ENCODE measurements around the gene PMVK.

DNA sequence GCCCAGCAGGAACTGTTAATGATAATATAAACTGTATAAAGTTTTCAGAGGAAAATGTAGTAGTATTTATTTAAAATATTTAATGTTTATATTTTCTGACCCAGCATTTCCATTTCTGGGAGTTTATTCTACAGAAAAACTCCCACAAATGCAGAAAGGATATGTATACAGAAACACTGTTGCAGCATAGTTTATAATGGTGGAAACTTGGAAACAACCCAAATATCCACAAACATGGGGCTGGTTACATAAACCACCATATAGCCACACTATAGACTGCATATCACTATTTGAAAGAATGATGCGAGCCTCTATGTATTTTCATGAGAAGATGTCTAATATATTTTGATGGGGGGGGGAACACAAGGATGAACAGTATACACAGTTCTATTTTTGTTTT, 34.9 kb downstream of the PMVK start:
- TF ChIP-seq, protein P1, sequence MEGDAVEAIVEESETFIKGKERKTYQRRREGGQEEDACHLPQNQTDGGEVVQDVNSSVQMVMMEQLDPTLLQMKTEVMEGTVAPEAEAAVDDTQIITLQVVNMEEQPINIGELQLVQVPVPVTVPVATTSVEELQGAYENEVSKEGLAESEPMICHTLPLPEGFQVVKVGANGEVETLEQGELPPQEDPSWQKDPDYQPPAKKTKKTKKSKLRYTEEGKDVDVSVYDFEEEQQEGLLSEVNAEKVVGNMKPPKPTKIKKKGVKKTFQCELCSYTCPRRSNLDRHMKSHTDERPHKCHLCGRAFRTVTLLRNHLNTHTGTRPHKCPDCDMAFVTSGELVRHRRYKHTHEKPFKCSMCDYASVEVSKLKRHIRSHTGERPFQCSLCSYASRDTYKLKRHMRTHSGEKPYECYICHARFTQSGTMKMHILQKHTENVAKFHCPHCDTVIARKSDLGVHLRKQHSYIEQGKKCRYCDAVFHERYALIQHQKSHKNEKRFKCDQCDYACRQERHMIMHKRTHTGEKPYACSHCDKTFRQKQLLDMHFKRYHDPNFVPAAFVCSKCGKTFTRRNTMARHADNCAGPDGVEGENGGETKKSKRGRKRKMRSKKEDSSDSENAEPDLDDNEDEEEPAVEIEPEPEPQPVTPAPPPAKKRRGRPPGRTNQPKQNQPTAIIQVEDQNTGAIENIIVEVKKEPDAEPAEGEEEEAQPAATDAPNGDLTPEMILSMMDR (IDR thresholded peaks at IDR 0.05; ENCODE audit: borderline replicate concordance, extremely low read depth, low read length, poor library complexity, severe bottlenecking) = no peak
- TF ChIP-seq EZH2 (IDR thresholded peaks at IDR 0.05; ENCODE audit: borderline replicate concordance, low read depth, low read length, severe bottlenecking) = no peak
